Stimulated activated CD4-positive, alpha-beta T cell treated with anti-CD3 and anti-CD28 coated beads, Interleukin-12 subunit alpha, Interleukin-12 subunit beta, amount 100 ng/mL, for 4 hours (primary cell): ENCODE data around the gene AK8.

Experiments used
- DNase-seq: peaks from one replicate; pipeline ENCODE4 v3.0.0-alpha.2; 2020

AK8 gene

DNA sequence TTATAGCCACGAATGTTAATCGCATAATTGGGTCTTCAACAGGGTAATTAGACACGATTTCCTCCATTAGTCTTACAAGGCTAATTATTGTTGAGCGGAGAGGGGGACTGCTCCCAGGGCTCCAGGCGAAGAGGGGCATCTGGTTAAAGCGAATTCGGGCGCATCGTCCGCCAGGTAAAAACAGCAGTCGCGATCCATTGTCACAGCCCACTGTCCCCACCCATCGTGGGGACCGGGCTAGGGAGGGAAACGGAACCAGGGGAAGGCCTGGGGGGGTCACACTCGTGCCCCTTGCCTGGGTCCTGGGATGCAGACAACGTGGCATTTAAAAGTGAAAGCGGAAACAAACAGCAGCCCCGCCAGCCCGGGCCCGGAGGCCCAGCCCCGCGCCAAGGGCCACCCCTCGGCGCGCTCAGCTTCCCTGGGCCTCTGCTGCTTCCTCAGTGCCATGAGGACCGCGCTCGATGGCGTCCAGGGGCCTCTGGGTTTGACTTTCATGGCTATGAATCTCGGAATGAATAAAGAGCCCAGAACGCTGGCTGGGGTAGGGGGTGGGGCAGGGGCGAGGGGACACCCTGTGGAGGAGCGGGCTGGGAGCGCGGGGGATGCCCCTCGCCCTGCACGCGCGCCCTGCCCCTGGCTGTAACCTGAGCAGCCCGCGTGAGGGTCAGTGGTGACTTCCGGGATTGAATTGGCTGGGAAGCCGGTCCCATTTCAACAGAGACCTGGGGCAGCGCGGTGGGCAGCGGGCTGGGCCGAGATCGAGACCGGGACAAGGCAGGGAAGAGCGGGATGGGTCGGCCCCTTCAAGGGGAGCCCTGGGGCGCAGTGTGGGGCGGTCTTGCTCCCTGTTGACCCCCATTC lies 107.9 kb downstream of the AK8 start:
- DNase-seq = peak; percentile 62

DNA sequence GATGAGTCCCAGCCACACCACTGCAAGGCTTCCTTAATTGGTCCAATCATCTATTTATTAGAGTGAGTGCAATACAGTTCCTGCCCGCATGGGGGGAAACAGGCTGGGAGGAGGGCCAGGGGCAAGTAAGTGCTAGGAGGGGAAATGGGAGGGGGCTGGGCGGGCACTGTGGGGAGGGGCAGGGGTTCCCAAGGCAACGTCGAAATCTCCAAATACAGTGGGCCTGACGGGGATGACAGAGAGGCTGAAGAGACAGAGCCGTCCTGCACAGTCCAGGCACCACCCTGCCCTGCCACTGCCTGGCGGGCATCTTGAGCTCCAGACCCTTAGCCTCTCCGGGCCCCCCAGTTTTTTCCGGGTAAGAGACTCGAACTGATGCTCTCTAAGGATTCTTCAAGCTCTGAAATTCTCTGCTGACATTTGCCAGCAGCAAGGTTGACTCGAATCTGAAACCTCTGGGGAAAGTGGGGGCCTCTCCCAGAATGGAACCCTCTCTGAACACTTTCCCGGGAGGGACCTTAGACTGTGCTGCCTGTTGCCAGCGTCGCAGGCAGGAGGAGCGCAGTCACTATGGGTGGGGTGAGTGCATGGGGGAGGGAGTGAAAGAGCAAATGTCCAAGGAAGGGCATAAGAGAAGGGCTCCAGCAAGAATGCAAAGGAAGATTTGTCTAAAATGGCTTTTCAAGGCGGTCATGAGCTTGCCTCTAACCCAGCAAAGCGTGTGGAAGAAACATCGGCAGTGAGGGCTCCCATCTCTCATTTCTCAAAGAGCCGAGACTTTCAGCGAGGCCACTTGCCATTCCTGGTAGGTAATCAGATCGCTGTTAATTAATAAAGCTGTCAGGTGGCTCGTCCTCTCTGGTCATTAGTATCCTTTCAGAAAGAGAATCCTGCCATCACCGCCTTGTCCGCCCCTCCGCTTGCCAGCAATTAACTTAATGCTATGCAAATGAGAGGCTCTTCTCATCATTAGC lies 108.9 kb downstream of the AK8 start:
- DNase-seq = peak; percentile 59

DNA sequence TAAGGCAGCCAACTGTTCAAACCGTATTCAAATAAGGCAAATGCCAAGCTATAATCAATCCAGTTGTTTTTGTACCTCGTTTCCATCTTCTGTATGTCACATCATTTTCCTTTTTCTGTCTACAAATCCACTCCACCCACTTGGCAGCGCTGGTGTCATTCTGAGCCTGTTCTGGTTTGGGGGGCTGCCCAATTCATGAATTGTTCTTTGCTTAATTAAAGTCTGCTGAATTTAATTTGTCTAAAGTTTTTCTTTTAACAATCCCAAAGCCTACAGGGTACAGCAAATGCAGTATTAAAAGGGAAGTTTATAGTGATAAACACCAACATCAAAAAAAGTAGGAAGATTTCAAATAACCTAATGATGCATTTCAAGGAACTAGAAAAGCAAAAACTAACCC lies 114.5 kb downstream of the AK8 start:
- no peak for DNase-seq

GRCh38 chr9:132762896-132763295 lies 115.2 kb downstream of the AK8 start:
- no peak for DNase-seq

GRCh38 chr9:132761602-132762001 lies 116.5 kb downstream of the AK8 start:
- no peak for DNase-seq

DNA sequence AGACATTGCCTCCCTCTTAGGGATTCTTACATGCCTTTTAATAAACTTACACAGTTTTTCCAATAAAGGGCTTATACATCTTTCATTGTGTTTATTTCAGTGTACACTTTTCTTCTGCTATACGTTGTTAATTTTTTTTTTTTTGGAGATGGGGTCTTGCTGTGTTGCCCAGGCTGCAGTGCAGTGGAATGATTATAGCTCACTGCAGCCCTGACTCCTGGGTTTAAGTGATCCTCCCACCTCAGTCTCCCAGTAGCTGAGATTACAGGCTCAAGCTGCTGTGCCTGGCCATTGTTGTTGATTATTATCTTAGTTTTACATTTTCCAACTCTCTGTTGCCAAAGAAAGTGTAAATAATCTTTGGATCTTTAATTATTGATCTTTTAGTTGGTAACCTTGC lies 118.0 kb downstream of the AK8 start:
- DNase-seq = no peak

DNA sequence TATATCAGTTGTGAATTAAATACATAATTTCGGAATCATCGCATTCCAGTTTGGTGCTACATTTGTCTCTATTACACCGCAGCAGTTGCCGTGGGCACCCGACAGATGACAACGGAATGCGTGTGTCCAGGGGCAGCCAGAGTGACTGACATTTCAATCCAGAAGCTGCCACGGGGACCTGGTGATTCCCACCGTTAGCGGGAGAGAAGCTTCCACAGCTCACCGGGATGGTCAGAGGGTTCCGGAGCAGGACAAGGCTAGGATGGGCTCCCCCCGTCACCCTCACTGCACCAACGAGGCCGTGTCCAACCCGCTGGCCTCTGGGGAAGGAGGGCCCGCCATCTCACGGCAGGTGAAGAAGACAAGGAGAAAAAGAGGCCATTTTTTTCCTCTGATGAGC lies 121.1 kb downstream of the AK8 start:
- DNase-seq = no peak

DNA sequence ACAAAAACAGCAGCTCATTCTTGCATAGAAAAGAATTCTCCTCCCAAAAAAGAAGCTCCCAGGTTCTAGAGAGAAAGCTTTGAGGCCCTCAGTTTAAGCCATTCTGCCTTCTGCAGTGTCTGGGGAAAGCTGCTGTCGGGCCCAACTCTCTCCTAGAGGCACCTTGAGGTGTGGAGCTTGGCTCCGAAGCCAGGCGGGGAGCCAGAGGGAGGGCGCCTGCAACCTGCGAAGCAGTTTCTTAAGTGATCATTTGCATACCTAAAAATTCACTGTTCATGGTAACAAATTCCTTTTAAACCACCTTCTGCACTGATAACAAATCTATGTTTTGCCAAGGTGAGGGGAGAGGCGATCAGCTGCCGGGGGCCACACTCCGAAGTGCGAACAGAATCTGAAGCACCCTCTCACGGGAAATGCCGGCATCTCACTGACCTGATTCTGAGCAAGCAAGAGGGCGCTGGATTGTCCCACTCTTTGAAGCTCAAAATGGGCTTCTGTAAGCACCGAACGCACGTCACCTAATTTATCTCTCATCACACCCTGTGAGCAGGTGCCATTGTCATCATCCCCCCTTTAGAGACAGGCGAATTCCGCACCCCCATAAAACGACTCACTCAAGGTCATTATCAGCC lies 121.8 kb downstream of the AK8 start:
- no peak for DNase-seq

- DNase-seq = no peak
Observed at GRCh38 chr9:132755096-132755495, 123.0 kb downstream of the AK8 start.

DNA sequence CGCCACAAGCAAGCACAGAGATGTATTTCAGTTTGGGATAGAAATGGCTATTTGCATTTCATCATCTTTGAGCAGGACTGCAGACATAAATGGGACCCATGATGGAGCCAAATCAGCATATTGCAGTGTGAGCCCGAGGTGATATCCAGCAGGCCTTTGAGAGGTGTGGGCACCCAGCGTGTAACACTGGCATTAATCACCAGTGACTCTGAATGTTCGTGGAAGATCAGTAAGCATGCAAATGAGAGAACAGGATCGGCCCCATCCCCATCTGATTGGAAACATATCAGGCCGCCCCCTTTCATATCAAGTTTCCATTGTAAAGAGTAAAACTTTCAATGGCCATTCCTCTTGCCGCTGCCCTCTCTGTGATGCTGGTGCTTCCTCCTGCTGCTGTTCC lies 123.8 kb downstream of the AK8 start:
- DNase-seq = no peak

- DNase-seq = no peak
Observed at GRCh38 chr9:132753593-132753880, 124.5 kb downstream of the AK8 start.

DNA sequence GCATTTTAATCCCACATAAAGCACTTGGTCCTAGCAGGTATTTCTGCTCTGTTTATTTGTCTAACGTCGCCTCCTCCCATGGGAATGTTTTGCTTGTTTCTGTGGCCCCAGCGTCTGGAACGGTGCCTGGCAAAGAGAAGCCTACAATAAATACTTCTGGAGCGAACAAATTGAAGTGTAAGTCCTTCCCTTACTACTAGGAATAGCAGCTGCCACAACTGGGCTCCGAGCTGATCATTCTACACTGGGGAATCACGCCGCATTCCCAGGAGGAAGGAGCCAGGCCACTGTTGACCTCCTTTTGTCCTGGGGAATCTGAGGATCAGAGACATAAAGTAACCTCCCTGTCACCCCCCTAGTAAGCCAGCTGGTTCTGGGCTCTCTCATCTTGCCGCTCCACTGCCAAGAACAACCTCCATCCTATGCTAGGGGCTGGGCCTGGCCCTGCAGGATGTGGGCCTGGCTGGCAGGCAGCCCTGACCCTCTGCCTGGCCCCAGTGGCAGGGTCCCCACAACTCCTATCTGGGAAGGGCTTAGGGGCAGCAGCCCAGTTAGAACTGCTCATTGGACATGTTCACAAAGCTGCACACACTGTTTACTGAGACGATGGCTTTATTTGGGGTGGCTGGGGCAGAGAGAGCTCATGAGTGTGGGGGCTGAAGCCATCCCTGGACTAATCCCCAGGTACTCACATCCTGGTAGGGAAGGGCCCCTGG lies 125.0 kb downstream of the AK8 start:
- no peak for DNase-seq

DNA sequence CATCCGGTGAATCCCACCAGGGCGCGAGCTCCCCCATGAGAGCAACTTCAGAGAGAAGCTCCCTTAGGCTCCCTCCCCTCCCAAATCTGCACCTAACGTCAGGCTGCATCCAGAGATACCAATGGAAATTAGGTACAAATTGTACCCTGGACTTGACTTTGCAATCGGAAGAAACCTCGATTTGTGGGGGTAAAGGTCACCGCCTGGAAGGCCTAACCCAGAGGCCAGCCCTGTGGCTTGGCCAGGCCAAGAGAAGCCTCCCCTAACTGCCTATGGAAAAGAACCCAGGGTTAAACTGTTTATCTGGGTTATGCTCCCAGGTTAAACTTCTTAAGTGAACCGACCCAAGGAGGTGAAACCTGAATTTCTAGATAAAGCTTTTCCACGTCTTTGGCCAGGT lies 127.4 kb downstream of the AK8 start:
- DNase-seq = no peak

DNA sequence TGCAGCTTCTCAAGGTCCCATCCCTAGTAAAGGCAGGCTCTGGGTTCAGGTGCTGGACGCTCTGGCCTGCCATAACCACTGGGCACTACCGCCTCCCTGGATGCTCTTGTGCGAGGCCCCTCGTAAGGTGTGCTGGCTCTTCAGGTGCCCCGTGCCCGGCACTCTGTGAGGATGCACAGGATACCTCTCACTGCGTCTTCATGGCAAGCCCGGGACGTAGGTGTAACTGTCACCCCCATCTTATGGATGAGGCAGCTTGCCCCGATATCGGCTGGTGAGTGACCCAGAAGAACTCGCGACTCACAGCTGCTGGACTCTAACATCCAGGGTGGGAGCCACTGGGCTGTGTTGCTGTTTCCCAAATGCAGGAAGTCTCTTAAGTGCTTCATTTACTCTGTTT lies 128.8 kb downstream of the AK8 start:
- DNase-seq = no peak

DNA sequence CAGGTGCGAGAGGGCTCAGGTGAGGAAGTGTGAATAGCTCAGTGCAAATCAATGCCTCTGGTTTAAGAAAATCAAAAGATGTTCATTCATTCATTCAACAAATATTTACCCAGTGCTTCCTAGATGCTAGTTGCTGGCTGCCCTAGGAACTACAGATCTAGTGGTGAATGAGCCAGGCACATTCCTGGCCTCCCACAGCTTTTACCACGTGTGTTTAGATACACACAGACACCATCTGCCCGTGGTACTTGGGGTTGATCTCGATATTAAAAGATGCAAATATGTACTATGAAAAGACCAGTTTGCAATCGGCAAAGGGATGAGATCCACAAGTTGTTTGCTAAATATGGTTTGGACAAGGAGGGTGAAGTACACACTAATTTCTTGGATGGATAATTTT lies 129.6 kb downstream of the AK8 start:
- DNase-seq = no peak

DNA sequence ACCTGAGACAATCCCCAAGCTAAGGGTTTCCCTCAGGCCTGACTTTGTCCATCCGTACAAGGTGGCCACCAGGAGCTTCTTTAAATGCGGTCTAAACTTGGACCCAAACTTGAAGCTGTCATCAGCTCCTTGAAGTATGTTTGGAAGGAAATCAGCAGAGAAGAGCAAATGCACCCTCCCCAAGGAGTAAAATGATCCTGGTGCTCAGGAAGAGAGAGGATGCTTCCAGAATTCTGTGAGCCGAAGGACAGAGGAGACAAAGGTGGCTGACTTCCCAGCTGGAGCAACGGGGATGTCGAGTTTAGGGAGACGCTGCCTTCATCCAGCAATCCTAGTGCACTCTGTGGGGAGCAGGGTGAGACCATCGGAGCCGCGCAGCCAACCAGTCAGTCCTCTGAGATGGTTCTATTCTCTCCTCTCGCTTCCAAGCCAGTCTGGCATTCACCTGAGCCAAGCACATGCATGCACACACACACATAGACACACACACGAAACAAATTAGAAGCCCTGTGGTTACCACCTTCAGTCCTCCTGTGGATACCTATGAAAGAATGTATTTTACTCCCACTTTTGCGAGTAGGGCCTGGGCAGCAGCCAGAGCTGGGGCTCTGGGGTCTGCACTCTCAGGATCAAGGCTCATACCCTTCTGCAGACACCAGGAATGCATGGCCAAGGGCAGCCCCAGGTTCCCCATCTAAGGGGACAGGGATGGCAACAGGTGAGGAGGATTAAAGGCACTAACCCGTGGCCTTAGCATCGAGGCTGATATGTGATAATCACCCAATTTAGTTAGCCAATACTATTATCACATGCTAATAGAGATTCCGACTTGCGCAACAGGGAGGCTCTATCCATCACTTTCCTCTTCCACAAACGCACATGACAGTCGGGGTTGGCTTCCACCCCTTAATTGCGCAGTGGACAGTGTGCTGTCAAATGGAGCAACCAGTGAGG lies 132.1 kb downstream of the AK8 start:
- no peak for DNase-seq

GRCh38 chr9:132744881-132745755 lies 133.0 kb downstream of the AK8 start:
- no peak for DNase-seq

DNA sequence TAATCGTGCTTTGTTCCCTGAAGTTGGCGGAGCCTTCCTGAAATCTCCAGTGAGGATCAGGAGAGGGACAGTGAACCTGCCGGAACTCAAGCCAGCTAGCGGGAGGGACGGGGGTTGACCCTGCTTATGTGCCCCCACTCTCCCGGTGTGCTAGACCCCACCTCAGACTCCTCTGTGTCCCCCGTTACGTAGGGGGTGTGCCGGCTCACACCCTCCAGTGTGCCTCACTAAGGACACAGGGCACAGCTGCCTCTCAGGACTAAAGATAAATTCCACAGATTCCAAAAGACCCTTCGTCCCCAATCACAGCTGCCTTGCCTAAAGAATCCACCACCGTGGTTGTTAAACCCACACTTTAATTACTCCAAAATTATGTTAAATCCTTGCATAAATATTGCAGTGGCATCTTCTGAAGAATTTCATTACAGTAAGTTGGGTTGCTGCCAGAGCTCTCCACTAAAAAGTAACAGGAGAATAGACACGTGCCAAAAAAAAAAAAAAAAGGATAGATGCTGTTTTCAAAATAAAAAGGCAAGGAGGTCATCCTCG lies 134.1 kb downstream of the AK8 start:
- DNase-seq = no peak

DNA sequence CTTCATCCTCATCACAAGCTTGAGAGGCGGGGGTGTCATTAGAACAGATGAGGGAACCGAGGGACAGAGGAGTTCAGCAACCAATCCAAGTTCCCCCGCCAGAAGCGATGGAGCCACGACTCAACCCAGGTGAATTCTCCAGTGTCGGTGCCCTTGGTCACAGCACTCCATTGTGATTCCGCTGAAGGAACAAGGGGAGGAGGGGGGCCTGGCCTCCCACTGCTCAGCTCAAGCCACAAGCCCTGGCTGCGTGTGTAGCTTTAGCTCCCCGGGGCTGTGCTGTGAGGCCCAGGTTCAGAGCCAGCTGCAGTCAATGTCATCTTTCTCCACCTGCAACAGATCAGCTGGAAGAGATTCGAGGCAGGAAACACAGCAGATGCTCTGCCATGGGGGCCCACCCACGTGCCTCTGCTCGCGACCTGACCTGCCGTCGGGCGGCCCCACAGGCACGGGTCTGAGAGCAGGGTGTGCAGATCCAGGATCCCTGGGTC lies 135.2 kb downstream of the AK8 start:
- DNase-seq = no peak
